HFFc6 (cell line): ENCODE data around the gene RGS1. TPM values are rescaled to one million over a fixed set of nuclear protein-coding genes. Genes with fewer than 3 reads are reported as not detected.

Experiments
- DNase-seq: peaks from one replicate; pipeline ENCODE4 v3.0.0-alpha.2; 2018
- H3K27ac Mint-ChIP-seq: 2 replicates; pipeline ENCODE4 v1.8.0; 2020; ENCODE audit warnings: mild to moderate bottlenecking, mixed read lengths
- H3K27me3 Mint-ChIP-seq: 2 replicates; pipeline ENCODE4 v1.8.0; 2021; ENCODE audit warnings: mild to moderate bottlenecking, moderate library complexity, mixed read lengths; ENCODE audit not compliant: insufficient read depth
- H3K36me3 Mint-ChIP-seq: 2 replicates; pipeline ENCODE4 v1.8.0; 2021; ENCODE audit warnings: low read depth, mixed read lengths
- H3K4me1 Mint-ChIP-seq: 2 replicates; pipeline ENCODE4 v1.8.0; 2020; ENCODE audit warnings: low read depth, mixed read lengths
- H3K4me3 Mint-ChIP-seq: 2 replicates; pipeline ENCODE4 v1.8.0; 2020; ENCODE audit warnings: mild to moderate bottlenecking, moderate library complexity, mixed read lengths
- H3K9me3 Mint-ChIP-seq: 2 replicates; pipeline ENCODE4 v1.8.0; 2020; ENCODE audit warnings: mild to moderate bottlenecking, mixed read lengths
- total RNA-seq, 6 experiments: library from RNA; stranded (reverse); fragmentation: NEBNext Ultra II Directional; extraction: Animal tissue kit (Norgen Biotek cat#: 25700); gene quantifications; 2 replicates in 1 of 6; 3 replicates in 5 of 6; pipeline ENCODE4 v1.2.3, GENCODE V29; 2021
- TF ChIP-seq, protein P1 (sequence below): fragments of 200-600 bp; sonication (generic); IDR thresholded peaks from 2 replicates; pipeline ENCODE4 v1.5.0; 2021; ENCODE audit warnings: antibody characterized with exemption, mild to moderate bottlenecking

Gene RGS1
- total RNA-seq, 6 experiments from 2014 or later: not detected

DNA sequence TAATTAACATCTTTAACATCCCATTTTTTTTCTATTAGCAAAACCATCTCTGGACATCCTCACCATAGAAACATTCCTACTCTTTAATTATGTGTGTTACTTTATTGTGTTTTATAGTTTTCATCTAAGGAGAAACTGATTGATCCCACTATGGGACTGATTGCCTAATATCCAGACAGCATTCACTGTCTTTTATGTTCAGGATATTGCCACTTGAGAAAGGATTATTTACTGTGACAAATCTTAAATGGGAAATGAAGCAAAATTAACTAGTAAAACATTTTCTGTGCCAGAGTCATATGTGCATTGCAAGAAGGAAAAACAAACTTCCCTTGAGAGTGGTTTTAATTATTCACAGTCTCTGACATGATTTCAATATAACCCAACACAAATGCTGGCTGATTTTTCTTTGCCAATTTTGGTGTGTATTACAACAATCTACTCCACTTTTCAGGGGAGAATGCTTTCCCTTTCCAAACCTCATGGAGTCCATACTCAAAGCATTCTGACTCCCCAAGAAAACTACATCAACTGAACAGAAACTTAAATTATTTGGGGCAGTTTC lies 44.6 kb downstream of the RGS1 start:
- TF ChIP-seq, protein P1, sequence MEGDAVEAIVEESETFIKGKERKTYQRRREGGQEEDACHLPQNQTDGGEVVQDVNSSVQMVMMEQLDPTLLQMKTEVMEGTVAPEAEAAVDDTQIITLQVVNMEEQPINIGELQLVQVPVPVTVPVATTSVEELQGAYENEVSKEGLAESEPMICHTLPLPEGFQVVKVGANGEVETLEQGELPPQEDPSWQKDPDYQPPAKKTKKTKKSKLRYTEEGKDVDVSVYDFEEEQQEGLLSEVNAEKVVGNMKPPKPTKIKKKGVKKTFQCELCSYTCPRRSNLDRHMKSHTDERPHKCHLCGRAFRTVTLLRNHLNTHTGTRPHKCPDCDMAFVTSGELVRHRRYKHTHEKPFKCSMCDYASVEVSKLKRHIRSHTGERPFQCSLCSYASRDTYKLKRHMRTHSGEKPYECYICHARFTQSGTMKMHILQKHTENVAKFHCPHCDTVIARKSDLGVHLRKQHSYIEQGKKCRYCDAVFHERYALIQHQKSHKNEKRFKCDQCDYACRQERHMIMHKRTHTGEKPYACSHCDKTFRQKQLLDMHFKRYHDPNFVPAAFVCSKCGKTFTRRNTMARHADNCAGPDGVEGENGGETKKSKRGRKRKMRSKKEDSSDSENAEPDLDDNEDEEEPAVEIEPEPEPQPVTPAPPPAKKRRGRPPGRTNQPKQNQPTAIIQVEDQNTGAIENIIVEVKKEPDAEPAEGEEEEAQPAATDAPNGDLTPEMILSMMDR: no peak

DNA sequence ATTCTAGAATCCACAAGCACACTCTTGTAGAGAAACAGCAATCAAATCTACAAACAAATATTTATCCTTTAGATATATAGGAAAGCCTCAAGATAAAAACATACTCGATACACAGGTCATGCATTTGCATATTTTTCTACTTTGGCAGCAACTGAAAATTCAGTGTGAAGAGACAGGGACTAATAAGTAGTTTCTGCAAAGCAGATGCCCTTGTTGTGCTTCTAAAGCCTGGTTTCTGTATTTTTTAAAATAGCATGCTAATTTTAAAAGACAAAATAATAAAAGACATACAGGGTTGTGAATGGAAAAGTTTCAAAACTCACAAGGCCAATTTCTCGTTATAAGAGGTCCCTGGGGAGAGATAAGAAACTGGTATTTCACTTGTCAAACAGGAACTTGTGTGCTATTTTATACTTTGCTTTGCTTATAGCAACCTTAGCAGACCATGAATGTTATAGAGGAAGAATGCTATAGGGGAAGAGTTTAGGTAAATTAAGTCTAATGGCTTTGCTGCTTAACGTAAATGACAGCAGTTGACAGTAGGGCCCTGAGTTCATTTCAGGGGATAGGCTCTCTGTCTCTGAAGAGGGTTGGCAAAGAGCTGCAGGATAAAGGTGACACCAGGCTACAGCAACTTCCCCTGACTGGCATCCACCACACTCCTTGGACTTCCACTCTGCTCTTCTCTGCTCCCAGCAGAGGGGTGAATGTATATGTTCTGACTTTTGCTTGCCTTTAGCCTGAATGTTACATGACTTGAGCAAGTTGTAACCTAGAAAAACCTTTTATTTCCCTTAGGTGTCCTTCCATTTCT lies 51.0 kb downstream of the RGS1 start:
- Mint-ChIP-seq H3K27ac (no peak overlapping the region), H3K4me1 (no peaks in the 10 kb centered on the region), H3K27me3 (peaks cover 5% of the 10 kb centered on the region), H3K4me3 (no peak overlapping the region), H3K36me3 (0 out of 2 replicates have a peak, but pooled peaks cover 4% of the 10 kb centered on the region), H3K9me3 (peaks cover 4% of the 10 kb centered on the region; the same call in 1 of the 2 replicates)
- TF ChIP-seq, protein P1: no peak
- DNase-seq: no peak

More for the DNA sequence above, 44.6 kb downstream of the RGS1 start:
- Mint-ChIP-seq H3K27me3 (peaks cover 4% of the 10 kb centered on the region), H3K4me1 (no peaks in the 10 kb centered on the region), H3K4me3 (no peak overlapping the region), H3K27ac (no peak overlapping the region), H3K9me3 (peaks cover 4% of the 10 kb centered on the region; the same call in 1 of the 2 replicates), H3K36me3 (0 out of 2 replicates have a peak, but pooled peaks cover 4% of the 10 kb centered on the region)
- no peak for DNase-seq

DNA sequence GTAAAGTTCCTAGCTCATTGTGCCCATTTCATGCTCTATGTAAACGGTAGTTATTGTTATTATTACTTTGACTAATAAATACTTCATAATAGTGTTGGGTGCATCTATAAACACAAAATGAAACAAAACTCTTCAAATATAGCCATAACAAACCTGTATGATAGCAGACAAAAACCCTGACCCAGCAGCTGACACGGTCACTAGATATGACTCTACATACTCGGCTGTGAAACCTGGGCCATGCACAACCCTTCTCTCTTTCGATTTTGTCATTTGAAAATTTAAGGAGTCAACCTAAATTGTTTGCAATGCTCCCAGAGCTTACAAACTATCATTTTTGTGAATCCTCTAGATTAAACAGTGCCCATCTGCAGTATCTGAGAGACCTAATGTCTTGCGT lies 52.3 kb downstream of the RGS1 start:
- DNase-seq: no peak
- Mint-ChIP-seq H3K4me3 (no peak overlapping the region), H3K27me3 (peaks cover 5% of the 10 kb centered on the region), H3K4me1 (no peaks in the 10 kb centered on the region), H3K36me3 (no peaks in the 10 kb centered on the region), H3K27ac (no peak overlapping the region), H3K9me3 (no peaks in the 10 kb centered on the region)
- TF ChIP-seq, protein P1: no peak

DNA sequence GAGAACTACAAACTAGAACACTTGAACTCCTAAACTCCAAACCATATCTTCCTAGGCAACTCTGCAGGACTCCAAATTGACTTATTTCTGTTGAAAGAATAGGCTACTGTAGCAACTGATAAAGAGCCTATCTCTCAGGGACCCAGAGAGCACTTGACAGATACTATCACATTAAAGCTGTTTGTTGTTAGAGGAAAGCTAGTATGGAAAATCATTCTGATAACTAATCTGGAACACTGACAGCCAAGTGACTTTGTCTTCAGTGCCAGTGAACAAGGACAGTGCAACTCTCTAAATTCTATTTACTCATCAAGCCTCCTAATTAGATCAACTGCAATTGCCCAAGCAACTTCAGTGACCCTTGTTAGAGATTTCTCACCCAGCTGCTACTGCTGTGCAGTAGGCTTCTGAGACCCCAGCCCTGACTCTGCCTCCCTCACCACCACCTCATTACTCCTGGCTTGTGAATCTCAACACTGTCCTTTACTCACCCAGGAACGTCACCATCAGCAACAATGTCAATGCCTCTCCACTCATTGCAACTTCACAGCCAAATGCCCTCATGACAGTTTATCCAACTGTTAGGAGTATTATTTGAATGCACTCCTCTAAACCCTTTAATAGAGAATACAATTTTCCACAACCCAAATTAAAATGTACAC lies 53.0 kb downstream of the RGS1 start:
- H3K36me3 Mint-ChIP-seq: no peaks in the 10 kb centered on the region
- TF ChIP-seq, protein P1: no peak
- H3K9me3 Mint-ChIP-seq: no peaks in the 10 kb centered on the region
- H3K4me1 Mint-ChIP-seq: no peaks in the 10 kb centered on the region
- H3K27me3 Mint-ChIP-seq: peaks cover 5% of the 10 kb centered on the region
- no peak overlapping the region for H3K27ac Mint-ChIP-seq
- no peak for DNase-seq
- no peak overlapping the region for H3K4me3 Mint-ChIP-seq

DNA sequence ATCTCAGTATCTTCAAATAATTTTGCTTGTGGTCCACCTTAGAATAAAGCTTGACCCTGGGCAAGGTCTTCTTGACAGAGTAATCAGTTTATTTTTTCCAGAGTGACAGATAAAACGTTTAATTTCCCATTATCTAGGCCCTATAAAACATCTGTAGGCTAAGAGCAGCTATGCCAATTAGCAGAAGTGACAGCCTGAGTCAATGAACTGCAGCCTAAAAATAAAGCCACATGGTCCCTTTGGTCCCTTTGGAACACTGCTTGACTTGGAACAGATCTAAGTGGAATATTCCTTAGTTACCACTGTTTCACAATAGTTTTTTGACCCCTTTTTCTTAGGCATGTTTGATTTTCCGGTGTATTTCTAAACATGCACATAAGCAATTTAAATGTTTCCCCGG lies 54.0 kb downstream of the RGS1 start:
- Mint-ChIP-seq H3K27me3 (peaks cover 1% of the 10 kb centered on the region; the same call in 1 of the 2 replicates), H3K27ac (no peak overlapping the region), H3K4me1 (no peaks in the 10 kb centered on the region), H3K9me3 (no peaks in the 10 kb centered on the region), H3K36me3 (no peaks in the 10 kb centered on the region), H3K4me3 (no peak overlapping the region)
- DNase-seq: no peak
- TF ChIP-seq, protein P1: no peak

Other genes starting within 250 kb of the RGS1 start
- gene RGS13, start 60.4 kb downstream of the RGS1 start, total RNA-seq: not detected
- gene RGS2, start 233.3 kb downstream of the RGS1 start, total RNA-seq: 1 to 10 TPM; 4.4 to 7.6 (median 5.9) TPM